ENCODE measurements around the gene GPC3.

The GPC3 gene

DNA sequence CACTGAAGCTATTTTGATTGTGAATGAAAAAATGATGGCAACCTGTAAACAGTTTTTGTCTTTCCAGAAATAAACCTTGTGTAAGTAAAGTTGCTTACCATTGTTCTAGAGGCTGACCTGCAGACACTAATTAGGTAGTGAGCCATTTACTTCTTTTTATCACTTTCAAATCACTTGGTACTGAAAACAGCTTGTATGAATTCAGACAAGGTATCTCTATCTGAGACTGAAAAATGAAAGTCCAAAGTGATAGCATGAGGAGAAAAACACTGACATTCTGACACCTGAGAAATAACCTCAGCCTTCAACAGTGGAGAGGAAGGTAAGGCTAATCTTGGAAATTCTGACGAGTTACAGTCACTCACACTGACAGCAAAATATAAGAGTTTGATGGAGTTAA, 238.8 kb downstream of the GPC3 start:
- in situ Hi-C loops (cut with HindIII; ENCODE audit: low sequenced_read_pairs): no loop called here
- H3K4me3 ChIP-seq (ENCODE audit: low read depth, low read length): no peak overlapping the region
- no peak for DNase-seq (ENCODE audit: low read depth, low spot score)
- TF ChIP-seq, protein P1, sequence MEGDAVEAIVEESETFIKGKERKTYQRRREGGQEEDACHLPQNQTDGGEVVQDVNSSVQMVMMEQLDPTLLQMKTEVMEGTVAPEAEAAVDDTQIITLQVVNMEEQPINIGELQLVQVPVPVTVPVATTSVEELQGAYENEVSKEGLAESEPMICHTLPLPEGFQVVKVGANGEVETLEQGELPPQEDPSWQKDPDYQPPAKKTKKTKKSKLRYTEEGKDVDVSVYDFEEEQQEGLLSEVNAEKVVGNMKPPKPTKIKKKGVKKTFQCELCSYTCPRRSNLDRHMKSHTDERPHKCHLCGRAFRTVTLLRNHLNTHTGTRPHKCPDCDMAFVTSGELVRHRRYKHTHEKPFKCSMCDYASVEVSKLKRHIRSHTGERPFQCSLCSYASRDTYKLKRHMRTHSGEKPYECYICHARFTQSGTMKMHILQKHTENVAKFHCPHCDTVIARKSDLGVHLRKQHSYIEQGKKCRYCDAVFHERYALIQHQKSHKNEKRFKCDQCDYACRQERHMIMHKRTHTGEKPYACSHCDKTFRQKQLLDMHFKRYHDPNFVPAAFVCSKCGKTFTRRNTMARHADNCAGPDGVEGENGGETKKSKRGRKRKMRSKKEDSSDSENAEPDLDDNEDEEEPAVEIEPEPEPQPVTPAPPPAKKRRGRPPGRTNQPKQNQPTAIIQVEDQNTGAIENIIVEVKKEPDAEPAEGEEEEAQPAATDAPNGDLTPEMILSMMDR (IDR thresholded peaks at IDR 0.05; ENCODE audit: low read depth, low read length): no peak

DNA sequence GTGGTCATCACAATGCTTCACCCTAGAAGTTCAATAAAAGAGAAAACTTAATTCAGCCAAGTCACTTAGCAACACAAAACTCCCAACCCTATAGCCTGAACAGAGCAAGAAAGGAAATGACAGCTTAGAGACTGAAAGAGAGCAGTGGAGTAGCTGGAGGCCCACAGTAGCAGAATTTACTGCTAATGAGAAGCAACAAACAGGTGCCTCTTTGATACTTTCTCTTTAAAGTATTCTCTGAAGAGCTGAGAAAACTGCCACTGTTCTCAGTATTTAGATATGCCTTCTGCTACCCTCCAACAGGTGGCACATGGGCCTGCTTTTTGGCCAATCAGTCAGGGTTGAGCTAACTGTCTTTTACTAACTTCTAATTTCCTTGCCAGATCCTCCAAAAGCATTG, 240.0 kb downstream of the GPC3 start:
- TF ChIP-seq, protein P1 (IDR thresholded peaks at IDR 0.05; ENCODE audit: low read depth, low read length): no peak
- in situ Hi-C loops (cut with HindIII; ENCODE audit: low sequenced_read_pairs): no loop called here
- no peak for DNase-seq (ENCODE audit: low read depth, low spot score)
- no peak overlapping the region for H3K4me3 ChIP-seq (ENCODE audit: low read depth, low read length)

DNA sequence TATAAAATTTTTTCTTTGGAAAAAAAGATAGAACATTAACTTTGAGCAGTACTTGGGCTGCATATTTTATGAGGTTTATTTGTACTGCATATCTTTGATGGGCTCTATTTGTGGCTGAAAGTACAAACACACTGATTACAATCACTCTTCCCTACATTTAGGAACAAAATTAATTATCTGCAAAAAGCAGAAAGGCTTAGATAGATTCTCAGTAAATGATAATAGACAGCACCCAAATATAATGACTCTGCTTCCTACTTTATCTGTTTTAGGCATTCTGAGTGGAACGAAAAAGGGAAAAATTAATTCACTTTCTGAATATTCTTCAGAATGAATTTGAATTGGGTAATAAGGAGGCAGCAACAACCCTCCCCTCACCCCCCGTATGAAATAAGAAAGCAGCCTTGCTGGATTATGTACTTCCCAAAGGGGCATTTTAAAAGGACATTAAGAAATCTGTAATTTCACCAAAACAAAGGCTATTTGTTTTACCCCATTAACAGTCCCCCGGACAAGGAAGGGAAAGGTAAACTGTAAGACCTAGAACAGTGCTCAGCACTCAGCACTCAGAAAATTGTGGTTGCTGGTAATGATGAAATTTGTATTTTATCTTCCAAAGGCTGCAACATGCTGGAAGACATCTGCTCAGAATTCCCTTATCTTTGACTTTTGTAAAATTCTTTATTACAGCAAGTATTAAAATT, 242.6 kb downstream of the GPC3 start:
- H3K4me3 ChIP-seq (ENCODE audit: low read depth, low read length): no peak overlapping the region
- no peak for DNase-seq (ENCODE audit: low read depth, low spot score)
- TF ChIP-seq, protein P1 (IDR thresholded peaks at IDR 0.05; ENCODE audit: low read depth, low read length): no peak
- in situ Hi-C loops (cut with HindIII; ENCODE audit: low sequenced_read_pairs): no loop called here

GRCh38 chrX:133741303-133741702, 244.1 kb downstream of the GPC3 start:
- in situ Hi-C loops (cut with HindIII; ENCODE audit: low sequenced_read_pairs): no loop called here
- no peak overlapping the region for H3K4me3 ChIP-seq (ENCODE audit: low read depth, low read length)
- TF ChIP-seq, protein P1 (IDR thresholded peaks at IDR 0.05; ENCODE audit: low read depth, low read length): no peak
- DNase-seq (ENCODE audit: low read depth, low spot score): peak; percentile 24

DNA sequence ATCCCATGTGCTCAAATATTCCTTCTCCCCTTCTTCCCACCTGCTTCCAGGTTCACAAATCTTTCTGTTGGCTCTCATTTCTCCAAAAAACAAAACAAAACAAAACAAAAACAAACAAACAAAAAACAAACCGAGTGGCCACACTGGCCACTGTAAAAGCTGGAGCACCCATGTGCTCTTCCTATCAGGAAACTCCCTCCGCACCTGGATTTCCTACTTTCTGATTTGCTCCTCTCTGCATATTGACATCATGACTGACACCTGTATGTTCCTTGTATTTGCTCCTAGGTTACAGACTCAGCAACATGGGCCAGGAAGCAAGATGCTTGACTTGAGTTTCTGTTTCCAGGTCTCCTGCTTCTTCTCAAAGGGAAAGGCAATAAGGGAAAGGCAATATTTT, 258.8 kb downstream of the GPC3 start:
- TF ChIP-seq, protein P1 (IDR thresholded peaks at IDR 0.05; ENCODE audit: low read depth, low read length): no peak
- DNase-seq (ENCODE audit: low read depth, low spot score): no peak
- H3K4me3 ChIP-seq (ENCODE audit: low read depth, low read length): no peak overlapping the region
- in situ Hi-C loops (cut with HindIII; ENCODE audit: low sequenced_read_pairs): no loop called here

DNA sequence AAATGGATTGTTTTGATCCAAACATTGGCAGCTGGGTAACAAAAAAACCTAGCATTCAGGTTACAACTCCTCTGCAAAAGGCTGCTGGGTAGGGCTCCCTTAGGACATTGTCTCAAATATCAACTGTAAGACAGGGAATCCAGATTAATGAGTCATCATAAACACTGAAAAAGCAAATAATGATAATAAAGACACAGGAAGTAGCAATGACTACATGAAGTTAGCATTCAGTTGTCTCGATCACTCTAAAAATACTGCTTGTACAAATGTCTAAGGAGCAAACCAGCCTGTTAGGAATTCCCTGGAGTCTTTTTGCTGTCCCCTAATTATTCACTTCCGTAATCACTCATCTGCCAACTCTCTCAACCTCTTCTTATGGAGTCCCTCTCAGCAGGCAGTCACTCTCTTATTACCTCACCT, 259.2 kb downstream of the GPC3 start:
- no peak overlapping the region for H3K4me3 ChIP-seq (ENCODE audit: low read depth, low read length)
- DNase-seq (ENCODE audit: low read depth, low spot score): peak; percentile 70
- in situ Hi-C loops (cut with HindIII; ENCODE audit: low sequenced_read_pairs): no loop called here
- TF ChIP-seq, protein P1 (IDR thresholded peaks at IDR 0.05; ENCODE audit: low read depth, low read length): no peak

All from astrocyte of the spinal cord (primary cell).